HepG2 (cell line): ENCODE measurements around the gene EPB41L5. TPM values are rescaled to one million over a fixed set of nuclear protein-coding genes. Genes with fewer than 3 reads are reported as not detected.

Experiments
- AGO2 ChIP-seq: fragments of 200-400 bp; formaldehyde crosslinking; optimal IDR thresholded peaks from 2 replicates; pipeline ENCODE3; 2017; ENCODE audit warnings: mild to moderate bottlenecking, low read depth, low read length, moderate library complexity
- ASH2L ChIP-seq: fragments of 300-600, 200-600 bp; sonication (generic); IDR thresholded peaks from 2 replicates; pipeline ENCODE4 v1.7.0; 2017; ENCODE audit warnings: low read depth, mild to moderate bottlenecking, moderate library complexity, mixed read lengths, low read length; ENCODE audit not compliant: insufficient read length
- BCL6 ChIP-seq: IDR thresholded peaks from 2 replicates; pipeline ENCODE4 v1.6.1; 2016; ENCODE audit warnings: missing genetic modification reagents, missing compliant biosample characterization
- CHCHD3 ChIP-seq: sonication (generic); formaldehyde crosslinking; IDR thresholded peaks from 2 replicates; pipeline ENCODE4 v1.8.0; 2022; ENCODE audit warnings: mild to moderate bottlenecking, missing genetic modification reagents, moderate library complexity
- IRF2 ChIP-seq: IDR thresholded peaks from 2 replicates; pipeline ENCODE4 v1.6.1; 2018; ENCODE audit warnings: missing genetic modification reagents, missing compliant biosample characterization
- KDM5B ChIP-seq: sonication (generic); formaldehyde crosslinking; IDR thresholded peaks from 2 replicates; pipeline ENCODE4 v1.4.0; 2020; ENCODE audit warnings: missing genetic modification reagents, mild to moderate bottlenecking, borderline replicate concordance
- MTA3 ChIP-seq: sonication (generic); formaldehyde crosslinking; IDR thresholded peaks from 2 replicates; pipeline ENCODE4 v1.4.0; 2020; ENCODE audit warnings: missing genetic modification reagents
- POLR2A ChIP-seq, 2 experiments: IDR thresholded peaks; 2 replicates each; pipeline ENCODE4 v1.6.1; 2011; ENCODE audit warnings: low read depth in 2 of 2, low read length in 2 of 2, mild to moderate bottlenecking in 1 of 2, moderate library complexity in 1 of 2; ENCODE audit not compliant: insufficient read depth in 1 of 2
- PTBP1 ChIP-seq: fragments of 200-400 bp; formaldehyde crosslinking; IDR thresholded peaks from 2 replicates; pipeline ENCODE4 v1.6.1; 2018; ENCODE audit warnings: low read length, low read depth; ENCODE audit not compliant: poor library complexity, severe bottlenecking
- SIN3B ChIP-seq: fragments of 150-350 bp; IDR thresholded peaks from 2 replicates; pipeline ENCODE4 v1.6.1; 2014; ENCODE audit warnings: low read length
- TAF15 ChIP-seq: fragments of 200-400 bp; formaldehyde crosslinking; IDR thresholded peaks from one replicate; pipeline ENCODE4 v1.6.1; 2018; ENCODE audit warnings: mild to moderate bottlenecking, low read depth, low read length; ENCODE audit not compliant: poor library complexity, severe bottlenecking
- ZBTB21 ChIP-seq: sonication (generic); formaldehyde crosslinking; IDR thresholded peaks from 2 replicates; pipeline ENCODE4 v1.4.0; 2020; ENCODE audit warnings: missing genetic modification reagents
- ZFP1 ChIP-seq: IDR thresholded peaks from 2 replicates; pipeline ENCODE4 v1.6.1; 2016
- ZNF124 ChIP-seq: sonication (generic); formaldehyde crosslinking; IDR thresholded peaks from 2 replicates; pipeline ENCODE4 v1.4.0; 2020; ENCODE audit warnings: missing genetic modification reagents
- ZNF253 ChIP-seq: sonication (generic); formaldehyde crosslinking; IDR thresholded peaks from 2 replicates; pipeline ENCODE4 v1.8.0; 2022; ENCODE audit warnings: mild to moderate bottlenecking, missing genetic modification reagents, borderline replicate concordance
- ZNF3 ChIP-seq: IDR thresholded peaks from 2 replicates; pipeline ENCODE4 v1.7.0; 2017; ENCODE audit warnings: inconsistent platforms
- ZNF317 ChIP-seq: sonication (generic); formaldehyde crosslinking; IDR thresholded peaks from 2 replicates; pipeline ENCODE4 v1.5.0; 2020; ENCODE audit warnings: mild to moderate bottlenecking, missing genetic modification reagents
- ZNF431 ChIP-seq: sonication (generic); formaldehyde crosslinking; IDR thresholded peaks from 2 replicates; pipeline ENCODE4 v1.9.0; 2022; ENCODE audit warnings: missing genetic modification reagents, low read depth, mild to moderate bottlenecking, borderline replicate concordance
- ZNF564 ChIP-seq: sonication (generic); formaldehyde crosslinking; IDR thresholded peaks from 2 replicates; pipeline ENCODE4 v1.8.1; 2023; ENCODE audit warnings: mild to moderate bottlenecking, missing genetic modification reagents
- polyA plus RNA-seq, 8 experiments: library from polyadenylated mRNA; depleted of rRNA in 3 of 8; stranded (reverse) in 7 of 8; unstranded in 1 of 8; fragments of >200 nt; fragmentation: Illumina TruSeq in 4 of 8; extraction: Trizol in 4 of 8; gene quantifications; 2 replicates each; pipeline versions ENCODE4 v1.2.1 to v1.2.3, GENCODE V29; 2011 to 2016; ENCODE audit warnings: low read depth in 4 of 8, missing spikeins in 1 of 8, mixed read lengths in 1 of 8; ENCODE audit not compliant: insufficient read depth in 1 of 8
- total RNA-seq, 5 experiments: library from RNA; depleted of rRNA; stranded (reverse); fragments of >200 nt; fragmentation: Illumina TruSeq; extraction: Trizol; gene quantifications; 2 replicates each; pipeline ENCODE4 v1.2.3, GENCODE V29; 2016; ENCODE audit warnings: low read depth in 1 of 5
- TF ChIP-seq, protein P1 (sequence below): sonication (generic); formaldehyde crosslinking; conservative IDR thresholded peaks from 2 replicates; pipeline ENCODE4 v1.8.0; 2022; ENCODE audit warnings: low read depth, missing genetic modification reagents
- TF ChIP-seq, protein P2 (sequence below): sonication (generic); formaldehyde crosslinking; IDR thresholded peaks from 2 replicates; pipeline ENCODE4 v1.4.0; 2020; ENCODE audit warnings: missing genetic modification reagents, mild to moderate bottlenecking, borderline replicate concordance
- TF ChIP-seq, protein P3 (sequence below): fragments of 450-650 bp; IDR thresholded peaks from 2 replicates; pipeline ENCODE4 v1.6.1; 2016
- TF ChIP-seq, protein P4 (sequence below): sonication (generic); formaldehyde crosslinking; IDR thresholded peaks from 2 replicates; pipeline ENCODE4 v1.8.1; 2023; ENCODE audit warnings: missing genetic modification reagents, mild to moderate bottlenecking, borderline replicate concordance

Gene EPB41L5
- total and polyA plus RNA-seq, 2 of the 13 experiments (the other 11 are each of a cell fraction or from before 2014, with no cell fraction given), result 40.5 to 47.5 TPM

DNA sequence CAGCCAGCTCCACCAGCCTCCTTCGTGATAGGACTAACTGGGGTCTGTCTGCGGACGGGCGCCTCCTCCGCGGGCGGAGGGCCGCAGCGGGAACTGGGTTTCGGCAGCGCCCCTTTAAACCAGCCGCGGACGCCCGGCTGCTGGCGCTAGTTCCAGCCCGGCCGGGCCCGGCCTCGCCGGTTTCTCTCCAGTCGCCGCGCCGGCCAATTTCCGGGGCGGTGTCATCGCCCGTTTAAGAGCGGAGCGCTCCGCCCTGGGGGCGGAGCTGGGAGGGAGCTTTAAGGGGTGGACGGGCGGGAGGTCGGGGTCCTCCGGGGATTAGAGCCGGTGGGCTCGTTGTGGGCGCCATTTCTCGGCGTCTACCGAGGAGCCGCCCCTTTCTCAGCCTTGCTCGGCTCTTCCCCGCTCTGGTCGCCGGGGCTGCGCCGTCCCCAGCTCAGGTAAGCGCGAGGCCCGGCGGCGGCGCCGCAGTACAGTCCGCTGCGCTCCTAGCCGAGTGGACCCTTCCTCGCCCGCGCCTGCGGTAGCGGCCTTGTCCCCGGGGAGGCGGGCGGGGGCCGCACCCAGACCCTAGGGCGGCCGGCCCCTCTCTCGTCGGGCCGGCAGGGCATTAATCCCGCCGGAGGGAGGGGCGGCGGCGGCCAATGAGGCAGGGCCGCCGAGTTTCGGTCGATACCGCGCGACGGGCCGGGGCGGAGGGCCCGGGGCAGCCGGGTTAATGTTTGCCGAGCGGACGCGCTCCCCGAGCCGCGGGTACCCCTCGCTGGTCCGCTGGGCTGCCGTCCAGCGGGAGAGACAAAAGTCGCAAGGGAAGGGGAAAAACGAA, at the start of gene EPB41L5 (continued):
- TF ChIP-seq, protein P1, sequence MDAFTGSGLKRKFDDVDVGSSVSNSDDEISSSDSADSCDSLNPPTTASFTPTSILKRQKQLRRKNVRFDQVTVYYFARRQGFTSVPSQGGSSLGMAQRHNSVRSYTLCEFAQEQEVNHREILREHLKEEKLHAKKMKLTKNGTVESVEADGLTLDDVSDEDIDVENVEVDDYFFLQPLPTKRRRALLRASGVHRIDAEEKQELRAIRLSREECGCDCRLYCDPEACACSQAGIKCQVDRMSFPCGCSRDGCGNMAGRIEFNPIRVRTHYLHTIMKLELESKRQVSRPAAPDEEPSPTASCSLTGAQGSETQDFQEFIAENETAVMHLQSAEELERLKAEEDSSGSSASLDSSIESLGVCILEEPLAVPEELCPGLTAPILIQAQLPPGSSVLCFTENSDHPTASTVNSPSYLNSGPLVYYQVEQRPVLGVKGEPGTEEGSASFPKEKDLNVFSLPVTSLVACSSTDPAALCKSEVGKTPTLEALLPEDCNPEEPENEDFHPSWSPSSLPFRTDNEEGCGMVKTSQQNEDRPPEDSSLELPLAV (CRISPR knock-in tag), result peak; percentile 26; the same call in 1 of the 2 replicates
- peak; percentile 95 for TF ChIP-seq ZNF124
- TF ChIP-seq, protein P2, sequence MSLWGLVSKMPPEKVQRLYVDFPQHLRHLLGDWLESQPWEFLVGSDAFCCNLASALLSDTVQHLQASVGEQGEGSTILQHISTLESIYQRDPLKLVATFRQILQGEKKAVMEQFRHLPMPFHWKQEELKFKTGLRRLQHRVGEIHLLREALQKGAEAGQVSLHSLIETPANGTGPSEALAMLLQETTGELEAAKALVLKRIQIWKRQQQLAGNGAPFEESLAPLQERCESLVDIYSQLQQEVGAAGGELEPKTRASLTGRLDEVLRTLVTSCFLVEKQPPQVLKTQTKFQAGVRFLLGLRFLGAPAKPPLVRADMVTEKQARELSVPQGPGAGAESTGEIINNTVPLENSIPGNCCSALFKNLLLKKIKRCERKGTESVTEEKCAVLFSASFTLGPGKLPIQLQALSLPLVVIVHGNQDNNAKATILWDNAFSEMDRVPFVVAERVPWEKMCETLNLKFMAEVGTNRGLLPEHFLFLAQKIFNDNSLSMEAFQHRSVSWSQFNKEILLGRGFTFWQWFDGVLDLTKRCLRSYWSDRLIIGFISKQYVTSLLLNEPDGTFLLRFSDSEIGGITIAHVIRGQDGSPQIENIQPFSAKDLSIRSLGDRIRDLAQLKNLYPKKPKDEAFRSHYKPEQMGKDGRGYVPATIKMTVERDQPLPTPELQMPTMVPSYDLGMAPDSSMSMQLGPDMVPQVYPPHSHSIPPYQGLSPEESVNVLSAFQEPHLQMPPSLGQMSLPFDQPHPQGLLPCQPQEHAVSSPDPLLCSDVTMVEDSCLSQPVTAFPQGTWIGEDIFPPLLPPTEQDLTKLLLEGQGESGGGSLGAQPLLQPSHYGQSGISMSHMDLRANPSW (CRISPR knock-in tag), result peak; percentile 83
- TF ChIP-seq, protein P3, sequence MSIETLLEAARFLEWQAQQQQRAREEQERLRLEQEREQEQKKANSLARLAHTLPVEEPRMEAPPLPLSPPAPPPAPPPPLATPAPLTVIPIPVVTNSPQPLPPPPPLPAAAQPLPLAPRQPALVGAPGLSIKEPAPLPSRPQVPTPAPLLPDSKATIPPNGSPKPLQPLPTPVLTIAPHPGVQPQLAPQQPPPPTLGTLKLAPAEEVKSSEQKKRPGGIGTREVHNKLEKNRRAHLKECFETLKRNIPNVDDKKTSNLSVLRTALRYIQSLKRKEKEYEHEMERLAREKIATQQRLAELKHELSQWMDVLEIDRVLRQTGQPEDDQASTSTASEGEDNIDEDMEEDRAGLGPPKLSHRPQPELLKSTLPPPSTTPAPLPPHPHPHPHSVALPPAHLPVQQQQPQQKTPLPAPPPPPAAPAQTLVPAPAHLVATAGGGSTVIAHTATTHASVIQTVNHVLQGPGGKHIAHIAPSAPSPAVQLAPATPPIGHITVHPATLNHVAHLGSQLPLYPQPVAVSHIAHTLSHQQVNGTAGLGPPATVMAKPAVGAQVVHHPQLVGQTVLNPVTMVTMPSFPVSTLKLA, result no peak; the same call in 1 of the 2 replicates
- TF ChIP-seq CHCHD3, result peak; percentile 11; the same call in 1 of the 2 replicates
- peak; percentile 88 for TF ChIP-seq TAF15
- peak; percentile 3; the same call in 1 of the 2 replicates for TF ChIP-seq ZFP1 (CRISPR knock-in tag)
- peak; percentile 99 for TF ChIP-seq KDM5B (CRISPR knock-in tag)
- TF ChIP-seq SIN3B, result peak; percentile 66; the same call in 1 of the 2 replicates
- TF ChIP-seq ZNF564 (CRISPR knock-in tag), result peak; percentile 66
- peak; percentile 88 for TF ChIP-seq AGO2
- TF ChIP-seq BCL6 (CRISPR knock-in tag), result peak; percentile 61
- no peak for TF ChIP-seq ZBTB21 (CRISPR knock-in tag)
- TF ChIP-seq ZNF3, result no peak; the same call in 1 of the 2 replicates
- TF ChIP-seq, protein P4, sequence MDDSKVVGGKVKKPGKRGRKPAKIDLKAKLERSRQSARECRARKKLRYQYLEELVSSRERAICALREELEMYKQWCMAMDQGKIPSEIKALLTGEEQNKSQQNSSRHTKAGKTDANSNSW (CRISPR knock-in tag), result peak; percentile 76; the same call in 1 of the 2 replicates
- peak; percentile 83; the same call in 1 of the 2 replicates for TF ChIP-seq ZNF317
- peak; percentile 70 for TF ChIP-seq PTBP1
- TF ChIP-seq IRF2 (CRISPR knock-in tag), result peak; percentile 65
- peak; percentile 86 for TF ChIP-seq ZNF431 (CRISPR knock-in tag)
- TF ChIP-seq ZNF253 (CRISPR knock-in tag), result no peak; the same call in none of the 2 replicates
- peak; percentile 99 for TF ChIP-seq ASH2L
- TF ChIP-seq POLR2A (IDR thresholded peaks at IDR 0.05; ENCODE audit: insufficient read depth in 1 of 2, low read depth in 2 of 2, low read length in 2 of 2), result peak; percentile 98
- TF ChIP-seq MTA3 (CRISPR knock-in tag), result no peak
